Measurements from ENCODE around the gene FRMD4A.

The FRMD4A gene

GRCh38 chr10:13883636-13884444 lies 446.9 kb downstream of the FRMD4A start:
- H3K27ac Mint-ChIP-seq, result no peak overlapping the region
- peaks cover 19 to 37% of the 10 kb centered on the region in 2 donors for H3K27me3 Mint-ChIP-seq
- H3K36me3 Mint-ChIP-seq (ENCODE audit: insufficient read depth), result no peaks in the 10 kb centered on the region
- H3K4me1 Mint-ChIP-seq (ENCODE audit: low read depth in 2 of 2), result no peaks in the 10 kb centered on the region
- no peak for ATAC-seq (replicated peaks)
- H3K9me3 Mint-ChIP-seq, result no peaks in the 10 kb centered on the region
- H3K4me3 Mint-ChIP-seq, result no peak overlapping the region
- no peak for DNase-seq

- Mint-ChIP-seq H3K4me3 (no peak overlapping the region), H3K27ac (no peak overlapping the region), H3K4me1 (ENCODE audit: low read depth in 2 of 2) (no peaks in the 10 kb centered on the region), H3K9me3 (no peaks in the 10 kb centered on the region), H3K27me3 (peaks cover 18 to 21% of the 10 kb centered on the region in 2 donors), H3K36me3 (ENCODE audit: insufficient read depth) (no peaks in the 10 kb centered on the region)
- no peak for DNase-seq
- peak; percentile 31 for ATAC-seq (replicated peaks)
Measured at GRCh38 chr10:13882119-13882711, 448.5 kb downstream of the FRMD4A start.

GRCh38 chr10:13880760-13881159 lies 450.0 kb downstream of the FRMD4A start:
- H3K9me3 Mint-ChIP-seq, result no peaks in the 10 kb centered on the region
- no peak overlapping the region for H3K27ac Mint-ChIP-seq
- peaks cover 10 to 18% of the 10 kb centered on the region in 2 donors for H3K27me3 Mint-ChIP-seq
- no peaks in the 10 kb centered on the region for H3K36me3 Mint-ChIP-seq (ENCODE audit: insufficient read depth)
- no peak for DNase-seq
- H3K4me1 Mint-ChIP-seq (ENCODE audit: low read depth in 2 of 2), result no peaks in the 10 kb centered on the region
- ATAC-seq (replicated peaks), result no peak
- no peak overlapping the region for H3K4me3 Mint-ChIP-seq

- Mint-ChIP-seq H3K4me1 (ENCODE audit: low read depth in 2 of 2) (no peaks in the 10 kb centered on the region), H3K27me3 (peaks cover 15 to 27% of the 10 kb centered on the region in 2 donors), H3K9me3 (no peaks in the 10 kb centered on the region), H3K36me3 (ENCODE audit: insufficient read depth) (no peaks in the 10 kb centered on the region), H3K4me3 (no peak overlapping the region), H3K27ac (no peak overlapping the region)
- ATAC-seq (replicated peaks) (no peak), DNase-seq (no peak)
Measured at GRCh38 chr10:13877154-13877909, 453.4 kb downstream of the FRMD4A start.

GRCh38 chr10:13873196-13873595 lies 457.5 kb downstream of the FRMD4A start:
- ATAC-seq (replicated peaks), result no peak
- no peaks in the 10 kb centered on the region for H3K4me1 Mint-ChIP-seq (ENCODE audit: low read depth in 2 of 2)

GRCh38 chr10:13872411-13872810 lies 458.3 kb downstream of the FRMD4A start:
- ATAC-seq (replicated peaks), result no peak
- no peak overlapping the region for H3K4me3 Mint-ChIP-seq
- H3K27ac Mint-ChIP-seq, result no peak overlapping the region
- no peaks in the 10 kb centered on the region for H3K4me1 Mint-ChIP-seq (ENCODE audit: low read depth in 2 of 2)
- H3K36me3 Mint-ChIP-seq (ENCODE audit: insufficient read depth), result no peaks in the 10 kb centered on the region
- no peak for DNase-seq
- no peaks in the 10 kb centered on the region for H3K9me3 Mint-ChIP-seq
- peaks cover 15 to 65% of the 10 kb centered on the region in 2 donors for H3K27me3 Mint-ChIP-seq

More at GRCh38 chr10:13873196-13873595, 457.5 kb downstream of the FRMD4A start:
- no peaks in the 10 kb centered on the region for H3K36me3 Mint-ChIP-seq (ENCODE audit: insufficient read depth)
- DNase-seq, result no peak
- no peak overlapping the region for H3K4me3 Mint-ChIP-seq
- H3K9me3 Mint-ChIP-seq, result no peaks in the 10 kb centered on the region
- H3K27ac Mint-ChIP-seq, result no peak overlapping the region
- H3K27me3 Mint-ChIP-seq, result peaks cover 15 to 65% of the 10 kb centered on the region in 2 donors

GRCh38 chr10:13871776-13872175 lies 458.9 kb downstream of the FRMD4A start:
- H3K4me1 Mint-ChIP-seq (ENCODE audit: low read depth in 2 of 2), result no peaks in the 10 kb centered on the region

GRCh38 chr10:13871011-13871410 lies 459.7 kb downstream of the FRMD4A start:
- no peak overlapping the region for H3K27ac Mint-ChIP-seq
- H3K9me3 Mint-ChIP-seq, result no peaks in the 10 kb centered on the region
- no peak overlapping the region for H3K4me3 Mint-ChIP-seq
- DNase-seq (no peak), ATAC-seq (replicated peaks) (no peak)
- H3K4me1 Mint-ChIP-seq (ENCODE audit: low read depth in 2 of 2), result no peaks in the 10 kb centered on the region
- peaks cover 14 to 63% of the 10 kb centered on the region in 2 donors for H3K27me3 Mint-ChIP-seq
- H3K36me3 Mint-ChIP-seq (ENCODE audit: insufficient read depth), result no peaks in the 10 kb centered on the region

More at GRCh38 chr10:13871776-13872175, 458.9 kb downstream of the FRMD4A start:
- no peak for DNase-seq
- H3K27ac Mint-ChIP-seq, result no peak overlapping the region
- no peak overlapping the region for H3K4me3 Mint-ChIP-seq
- no peak for ATAC-seq (replicated peaks)
- H3K9me3 Mint-ChIP-seq, result no peaks in the 10 kb centered on the region
- no peaks in the 10 kb centered on the region for H3K36me3 Mint-ChIP-seq (ENCODE audit: insufficient read depth)
- H3K27me3 Mint-ChIP-seq, result peaks cover 15 to 65% of the 10 kb centered on the region in 2 donors

- ATAC-seq (replicated peaks), result no peak
- DNase-seq, result no peak
- Mint-ChIP-seq H3K4me1 (ENCODE audit: low read depth in 2 of 2) (no peaks in the 10 kb centered on the region), H3K4me3 (no peak overlapping the region), H3K36me3 (ENCODE audit: insufficient read depth) (no peaks in the 10 kb centered on the region), H3K9me3 (no peaks in the 10 kb centered on the region), H3K27ac (no peak overlapping the region), H3K27me3 (peaks cover 0 to 47% of the 10 kb centered on the region in 2 donors)
Measured at GRCh38 chr10:13869295-13869664, 461.4 kb downstream of the FRMD4A start.

GRCh38 chr10:13868528-13869294 lies 462.0 kb downstream of the FRMD4A start:
- peaks cover 0 to 47% of the 10 kb centered on the region in 2 donors for H3K27me3 Mint-ChIP-seq
- no peak overlapping the region for H3K27ac Mint-ChIP-seq
- DNase-seq, result no peak
- H3K9me3 Mint-ChIP-seq, result no peaks in the 10 kb centered on the region
- H3K4me3 Mint-ChIP-seq, result no peak overlapping the region
- no peaks in the 10 kb centered on the region for H3K4me1 Mint-ChIP-seq (ENCODE audit: low read depth in 2 of 2)
- H3K36me3 Mint-ChIP-seq (ENCODE audit: insufficient read depth), result no peaks in the 10 kb centered on the region
- no peak for ATAC-seq (replicated peaks)

- peaks cover 0 to 43% of the 10 kb centered on the region in 2 donors for H3K27me3 Mint-ChIP-seq
- ATAC-seq (replicated peaks), result no peak
- H3K4me3 Mint-ChIP-seq, result no peak overlapping the region
- H3K9me3 Mint-ChIP-seq, result no peaks in the 10 kb centered on the region
- H3K4me1 Mint-ChIP-seq (ENCODE audit: low read depth in 2 of 2), result no peaks in the 10 kb centered on the region
- H3K27ac Mint-ChIP-seq, result no peak overlapping the region
- no peaks in the 10 kb centered on the region for H3K36me3 Mint-ChIP-seq (ENCODE audit: insufficient read depth)
- DNase-seq, result no peak
Measured at GRCh38 chr10:13867822-13868221, 462.9 kb downstream of the FRMD4A start.

GRCh38 chr10:13865758-13866491 lies 464.8 kb downstream of the FRMD4A start:
- ATAC-seq (replicated peaks), result no peak
- DNase-seq, result no peak
- Mint-ChIP-seq H3K9me3 (no peaks in the 10 kb centered on the region), H3K36me3 (ENCODE audit: insufficient read depth) (no peaks in the 10 kb centered on the region), H3K4me3 (no peak overlapping the region), H3K4me1 (ENCODE audit: low read depth in 2 of 2) (no peaks in the 10 kb centered on the region), H3K27ac (peak overlapping the region in 1 of 2 donors; percentile 6), H3K27me3 (peaks cover 0 to 35% of the 10 kb centered on the region in 2 donors)
